Endothelial cell of umbilical vein (primary cell): Measurements from ENCODE around the gene RABIF. TPM values are rescaled to one million over a fixed set of nuclear protein-coding genes. Genes with fewer than 3 reads are reported as not detected.
"Not testable (repeated sequence)": the region's sequence is repeated elsewhere in the genome, so short reads cannot be mapped to it uniquely, and the experiment has no call there.

Source experiments
- BruUV-seq: library from RNA; stranded (reverse); fragments of 400-500 nt; replicated peaks from 2 replicates; lab custom pipeline; 2021; lab: Mats Ljungman, UMichigan
- CTCF ChIA-PET: fragments of 300-600, 350-600 bp; sonication (Branson Sonifier 250); formaldehyde crosslinking; loops from one replicate; lab custom pipeline; 2021; ENCODE audit warnings: antibody characterized with exemption, inconsistent platforms; lab: Charles Lee
- POLR2A ChIA-PET: fragments of 300-600, 350-600 bp; sonication (Branson Sonifier 250); formaldehyde crosslinking; loops from one replicate; lab custom pipeline; 2021; ENCODE audit warnings: antibody characterized with exemption, inconsistent platforms; lab: Charles Lee
- DNase-seq: peaks from one replicate; pipeline ENCODE4 v3.0.0-alpha.2; 2011; ENCODE audit warnings: low read depth, low spot score
- FAIRE-seq: peaks from 2 replicates; lab custom pipeline; 2011; peaks lifted over from hg19 to GRCh38; lab: Jason Lieb, UNC
- H2AFZ ChIP-seq: 2 replicates; pipeline ENCODE4 v1.6.0; 2012; ENCODE audit warnings: low read depth, low read length, control low read depth, inconsistent platforms
- H3K27ac ChIP-seq: 2 replicates; pipeline ENCODE4 v1.5.1; 2011; ENCODE audit warnings: low read depth, mild to moderate bottlenecking, control low read depth, low read length, moderate library complexity; ENCODE audit not compliant: insufficient read depth
- H3K27me3 ChIP-seq, 2 experiments: 2 replicates each; pipeline versions ENCODE4 v1.6.0 to v1.6.1; 2011; ENCODE audit warnings: low read length in 2 of 2, mixed read lengths in 1 of 2; ENCODE audit not compliant: control insufficient read depth in 2 of 2, insufficient read depth in 2 of 2
- H3K36me3 ChIP-seq, 2 experiments: 2 replicates in 1 of 2; 3 replicates in 1 of 2; pipeline ENCODE4 v1.5.1; 2011; ENCODE audit warnings: low read length in 2 of 2, mild to moderate bottlenecking in 1 of 2, moderate library complexity in 1 of 2; ENCODE audit not compliant: control insufficient read depth in 2 of 2, insufficient read depth in 2 of 2; ENCODE audit errors: extremely low read depth in 1 of 2
- H3K4me1 ChIP-seq: 3 replicates; pipeline ENCODE4 v1.5.1; 2011; ENCODE audit warnings: mild to moderate bottlenecking, low read length; ENCODE audit not compliant: control insufficient read depth, insufficient read depth; ENCODE audit errors: extremely low read depth
- H3K4me2 ChIP-seq: 2 replicates; pipeline ENCODE4 v1.6.1; 2011; ENCODE audit warnings: low read length, control low read depth, mixed read lengths; ENCODE audit not compliant: insufficient read depth
- H3K4me3 ChIP-seq, 3 experiments: fragments of 200-600 bp in 1 of 3; sonication (generic), shearing (Covaris generic) in 1 of 3; replicated peaks in 1 of 3; 2 replicates each; pipeline ENCODE4 v1.5.1; 2011 to 2016; ENCODE audit warnings: control low read depth in 3 of 3, low read length in 3 of 3, mild to moderate bottlenecking in 2 of 3, inconsistent platforms in 1 of 3, low read depth in 1 of 3, moderate library complexity in 1 of 3; ENCODE audit not compliant: insufficient read depth in 1 of 3
- H3K79me2 ChIP-seq: 2 replicates; pipeline ENCODE4 v1.6.0; 2012; ENCODE audit warnings: low read length, inconsistent platforms; ENCODE audit not compliant: control insufficient read depth, insufficient read depth
- H3K9ac ChIP-seq: replicated peaks from 2 replicates; pipeline ENCODE3; 2011; ENCODE audit warnings: low read length, control low read depth; ENCODE audit not compliant: insufficient read depth; ENCODE audit errors: extremely low read depth
- H3K9me1 ChIP-seq: replicated peaks from 3 replicates; pipeline ENCODE4 v1.6.0; 2011; ENCODE audit warnings: mild to moderate bottlenecking, low read length; ENCODE audit not compliant: control insufficient read depth, insufficient read depth; ENCODE audit errors: extremely low read depth
- H3K9me3 ChIP-seq: replicated peaks from 2 replicates; pipeline ENCODE4 v1.5.1; 2012; ENCODE audit warnings: low read length, inconsistent platforms; ENCODE audit not compliant: control insufficient read depth, insufficient read depth
- H4K20me1 ChIP-seq: replicated peaks from 2 replicates; pipeline ENCODE3; 2011; ENCODE audit warnings: mild to moderate bottlenecking, low read length; ENCODE audit not compliant: control insufficient read depth, insufficient read depth; ENCODE audit errors: extremely low read depth
- EZH2 ChIP-seq: IDR thresholded peaks from 2 replicates; pipeline ENCODE4 v1.6.1; 2012; ENCODE audit warnings: borderline replicate concordance, low read depth, mild to moderate bottlenecking, moderate library complexity, low read length, inconsistent platforms; ENCODE audit not compliant: severe bottlenecking
- FOS ChIP-seq: IDR thresholded peaks from 2 replicates; pipeline ENCODE4 v1.6.1; 2011; ENCODE audit warnings: mild to moderate bottlenecking, low read length, moderate library complexity, borderline replicate concordance; ENCODE audit not compliant: insufficient read depth
- GATA2 ChIP-seq: IDR thresholded peaks from 2 replicates; pipeline ENCODE4 v1.7.0; 2011; ENCODE audit warnings: low read depth, mild to moderate bottlenecking, moderate library complexity, mixed read lengths, low read length; ENCODE audit not compliant: insufficient read length, insufficient read depth
- JUN ChIP-seq: IDR thresholded peaks from 2 replicates; pipeline ENCODE4 v1.6.1; 2011; ENCODE audit warnings: borderline replicate concordance, low read depth; ENCODE audit not compliant: insufficient read length, insufficient read depth
- MYC ChIP-seq: IDR thresholded peaks from one replicate; pipeline ENCODE4 v1.6.1; 2011; ENCODE audit warnings: mild to moderate bottlenecking, low read depth, low read length
- POLR2A ChIP-seq: IDR thresholded peaks from 2 replicates; pipeline ENCODE4 v1.6.1; 2012; ENCODE audit warnings: low read depth, mild to moderate bottlenecking, control low read depth, low read length
- POLR2AphosphoS5 ChIP-seq: IDR thresholded peaks from 2 replicates; pipeline ENCODE4 v1.6.1; 2012; ENCODE audit warnings: low read depth, mild to moderate bottlenecking, control low read depth, low read length, moderate library complexity; ENCODE audit not compliant: insufficient read depth
- dilution Hi-C: fragments of 300-500 bp; cut with MboI; formaldehyde crosslinking; loops from one replicate; pipeline ENCODE4 v1.15.0; 2019; ENCODE audit warnings: low sequenced_read_pairs; ENCODE audit not compliant: extremely low pct_ligation_motif_present
- intact Hi-C: fragments of 100-400 bp; cut with micrococcal nuclease; formaldehyde crosslinking; loops from one replicate; pipeline ENCODE4 v1.10.0; 2022
- polyA plus RNA-seq, 4 experiments: library from polyadenylated mRNA; depleted of rRNA in 3 of 4; stranded (reverse) in 3 of 4; unstranded in 1 of 4; fragments of >200 nt; gene quantifications; 2 replicates each; pipeline versions ENCODE4 v1.2.1 to v1.2.3, GENCODE V29; 2011 to 2012; ENCODE audit warnings: missing spikeins in 1 of 4
- total RNA-seq: library from RNA; stranded (reverse); gene quantifications from 2 replicates; pipeline ENCODE4 v1.2.3, GENCODE V29; 2021
- TF ChIP-seq, protein P1 (sequence below), 2 donors: IDR thresholded peaks; 1 replicate in 1 of 2; 2 replicates in 1 of 2; pipeline ENCODE4 v1.5.1; 2011; ENCODE audit warnings: low read length in 2 of 2, mild to moderate bottlenecking in 2 of 2, moderate library complexity in 2 of 2, control low read depth in 1 of 2, inconsistent platforms in 1 of 2, low read depth in 1 of 2; ENCODE audit not compliant: insufficient read depth in 1 of 2; ENCODE audit errors: extremely low read depth in 1 of 2
- TF ChIP-seq, protein P2 (sequence below): IDR thresholded peaks from 2 replicates; pipeline ENCODE4 v1.6.1; 2011; ENCODE audit not compliant: insufficient read depth, insufficient read length

RABIF gene
- total and polyA plus RNA-seq, 2 donors (not counting 3 experiments of a cell fraction or from before 2014, with no cell fraction given) = 15.8 to 17.1 TPM

DNA sequence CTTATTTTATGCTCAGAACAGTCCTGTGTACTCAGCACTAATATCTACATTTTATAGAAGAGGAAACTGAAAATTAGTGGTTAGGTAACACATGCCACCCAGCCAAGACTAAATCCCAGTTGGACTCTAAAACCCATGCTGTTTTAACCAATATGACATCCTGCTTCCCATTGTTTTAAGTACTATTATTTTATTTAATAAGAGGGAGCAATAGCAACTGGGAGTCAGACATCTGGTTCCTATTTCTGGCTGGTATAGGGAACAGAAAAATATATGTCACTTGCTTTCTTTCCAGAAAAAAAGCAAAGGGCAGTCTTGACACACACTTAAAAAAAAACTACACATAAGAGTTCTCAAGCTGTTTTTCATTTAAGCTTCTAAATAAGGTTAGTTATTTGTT is 26.2 kb upstream of the RABIF start:
- H2AFZ ChIP-seq = no peak overlapping the region
- intact Hi-C loops (no loop called here), dilution Hi-C loops (no loop called here)
- H3K4me2 ChIP-seq = no peak overlapping the region
- ChIA-PET POLR2A (no interaction called here), CTCF (interaction anchor here (1.0 kb wide), 1 partner anchor 84 kb away, joined by 3 read pairs; no protein-coding TSS in a partner anchor)
- H3K27ac ChIP-seq = no peak overlapping the region
- H3K36me3 ChIP-seq = peaks cover 7 to 15% of the 10 kb centered on the region in 2 experiments
- no peaks in the 10 kb centered on the region for H4K20me1 ChIP-seq
- H3K4me1 ChIP-seq = no peaks in the 10 kb centered on the region
- no peak overlapping the region for H3K4me3 ChIP-seq
- no peaks in the 10 kb centered on the region for H3K79me2 ChIP-seq
- TF ChIP-seq GATA2 (no peak), JUN (no peak), EZH2 (no peak), MYC (no peak), FOS (no peak), POLR2A (no peak), POLR2AphosphoS5 (no peak)
- TF ChIP-seq, protein P1, sequence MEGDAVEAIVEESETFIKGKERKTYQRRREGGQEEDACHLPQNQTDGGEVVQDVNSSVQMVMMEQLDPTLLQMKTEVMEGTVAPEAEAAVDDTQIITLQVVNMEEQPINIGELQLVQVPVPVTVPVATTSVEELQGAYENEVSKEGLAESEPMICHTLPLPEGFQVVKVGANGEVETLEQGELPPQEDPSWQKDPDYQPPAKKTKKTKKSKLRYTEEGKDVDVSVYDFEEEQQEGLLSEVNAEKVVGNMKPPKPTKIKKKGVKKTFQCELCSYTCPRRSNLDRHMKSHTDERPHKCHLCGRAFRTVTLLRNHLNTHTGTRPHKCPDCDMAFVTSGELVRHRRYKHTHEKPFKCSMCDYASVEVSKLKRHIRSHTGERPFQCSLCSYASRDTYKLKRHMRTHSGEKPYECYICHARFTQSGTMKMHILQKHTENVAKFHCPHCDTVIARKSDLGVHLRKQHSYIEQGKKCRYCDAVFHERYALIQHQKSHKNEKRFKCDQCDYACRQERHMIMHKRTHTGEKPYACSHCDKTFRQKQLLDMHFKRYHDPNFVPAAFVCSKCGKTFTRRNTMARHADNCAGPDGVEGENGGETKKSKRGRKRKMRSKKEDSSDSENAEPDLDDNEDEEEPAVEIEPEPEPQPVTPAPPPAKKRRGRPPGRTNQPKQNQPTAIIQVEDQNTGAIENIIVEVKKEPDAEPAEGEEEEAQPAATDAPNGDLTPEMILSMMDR (IDR thresholded peaks at IDR 0.05; ENCODE audit: extremely low read depth in 1 of 2, insufficient read depth in 1 of 2, low read depth in 1 of 2, low read length in 2 of 2) = no peak
- TF ChIP-seq, protein P2, sequence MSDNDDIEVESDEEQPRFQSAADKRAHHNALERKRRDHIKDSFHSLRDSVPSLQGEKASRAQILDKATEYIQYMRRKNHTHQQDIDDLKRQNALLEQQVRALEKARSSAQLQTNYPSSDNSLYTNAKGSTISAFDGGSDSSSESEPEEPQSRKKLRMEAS = no peak
- no peaks in the 10 kb centered on the region for H3K27me3 ChIP-seq
- FAIRE-seq (no peak), DNase-seq (no peak)
- no peaks in the 10 kb centered on the region for H3K9me3 ChIP-seq
- no peaks in the 10 kb centered on the region for H3K9me1 ChIP-seq
- BruUV-seq = no TSS peak
- H3K9ac ChIP-seq = no peak overlapping the region

DNA sequence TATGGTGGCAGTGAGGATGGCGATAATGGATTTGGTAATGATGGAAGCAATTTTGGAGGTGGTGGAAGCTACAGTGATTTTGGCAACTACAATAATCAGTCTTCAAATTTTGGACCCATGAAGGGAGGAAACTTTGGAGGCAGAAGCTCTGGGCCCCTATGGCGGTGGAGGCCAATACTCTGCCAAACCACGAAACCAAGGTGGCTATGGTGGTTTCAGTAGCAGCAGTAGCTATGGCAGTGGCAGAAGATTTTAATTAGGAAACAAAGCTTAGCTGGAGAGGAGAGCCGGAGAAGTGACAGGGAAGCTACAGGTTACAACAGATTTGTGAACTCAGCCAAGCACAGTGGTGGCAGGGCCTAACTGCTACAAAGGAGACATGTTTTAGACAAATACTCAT is 23.5 kb upstream of the RABIF start:
- H2AFZ ChIP-seq, dilution Hi-C loops, H3K9ac ChIP-seq, POLR2A ChIA-PET, CTCF ChIA-PET, H3K27ac ChIP-seq, H3K4me1 ChIP-seq, H3K9me3 ChIP-seq, H3K27me3 ChIP-seq, DNase-seq, FAIRE-seq, H3K79me2 ChIP-seq, BruUV-seq, H3K4me2 ChIP-seq, H3K4me3 ChIP-seq, H3K9me1 ChIP-seq, intact Hi-C loops, H4K20me1 ChIP-seq: not testable (repeated sequence)
- peaks cover 11 to 23% of the 10 kb centered on the region in 2 experiments for H3K36me3 ChIP-seq
